NCI-H187 treated with DMSO at 0.1 percent for 48 hours (cell line): ENCODE measurements around the gene CACNA1D.

Experiments used
- DNase-seq: peaks from one replicate; lab custom pipeline; 2025; lab: John Stamatoyannopoulos, UW

CACNA1D gene

DNA sequence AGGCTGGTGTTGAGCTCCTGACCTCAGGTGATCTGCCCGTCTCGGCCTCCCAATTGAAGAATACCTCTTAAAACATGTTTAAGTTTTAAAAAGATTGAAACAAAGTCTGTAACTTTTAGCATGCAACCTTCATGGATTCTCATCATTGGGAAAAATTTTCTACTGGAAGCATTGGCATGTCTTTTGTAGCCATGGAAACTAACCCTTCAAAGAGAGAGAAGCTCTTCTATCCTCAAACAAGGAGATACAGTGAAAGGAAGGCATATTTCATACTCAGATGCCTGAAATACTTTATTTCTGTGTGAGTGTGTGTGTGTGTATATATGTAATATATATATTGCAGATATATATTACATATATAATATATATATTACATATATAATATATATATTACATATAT, 196.9 kb downstream of the CACNA1D start:
- no peak for DNase-seq

DNA sequence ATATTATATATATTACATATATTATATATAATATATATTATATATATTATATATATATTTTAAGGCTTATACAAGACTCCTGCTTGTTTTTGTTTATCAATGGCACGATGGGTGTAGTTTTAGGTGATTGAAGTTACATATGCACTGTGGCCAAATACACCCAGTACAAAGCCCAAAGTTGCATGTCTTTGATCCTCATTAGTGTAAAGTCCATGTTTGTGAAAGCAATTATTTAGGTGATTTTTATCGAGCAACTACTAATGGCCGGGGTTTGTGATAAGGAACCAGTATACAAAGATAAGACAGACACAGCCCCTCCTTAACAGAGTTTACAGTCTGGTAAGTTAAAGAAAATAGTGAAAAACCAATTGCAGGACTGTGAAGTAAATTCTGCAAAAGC, 197.5 kb downstream of the CACNA1D start:
- DNase-seq: no peak

DNA sequence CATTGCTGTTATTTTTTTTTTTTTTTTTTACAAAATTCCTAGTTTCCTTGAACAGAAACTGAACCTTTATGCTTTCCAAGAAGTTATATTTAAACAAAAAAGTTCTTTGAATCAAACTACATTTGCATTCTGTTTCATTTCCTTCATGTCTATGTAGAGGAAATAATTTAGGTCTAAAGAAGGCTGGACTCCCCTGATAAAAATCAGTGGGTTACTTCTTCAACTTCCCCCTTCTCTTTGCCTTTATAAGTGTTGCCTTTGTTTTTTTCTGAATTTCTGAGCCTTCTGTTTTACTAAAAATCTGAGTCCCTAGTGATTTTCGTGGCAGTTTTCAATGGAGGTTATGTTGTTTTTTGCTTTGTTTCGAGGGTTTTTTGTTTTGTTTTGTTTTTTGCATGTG, 199.0 kb downstream of the CACNA1D start:
- no peak for DNase-seq

DNA sequence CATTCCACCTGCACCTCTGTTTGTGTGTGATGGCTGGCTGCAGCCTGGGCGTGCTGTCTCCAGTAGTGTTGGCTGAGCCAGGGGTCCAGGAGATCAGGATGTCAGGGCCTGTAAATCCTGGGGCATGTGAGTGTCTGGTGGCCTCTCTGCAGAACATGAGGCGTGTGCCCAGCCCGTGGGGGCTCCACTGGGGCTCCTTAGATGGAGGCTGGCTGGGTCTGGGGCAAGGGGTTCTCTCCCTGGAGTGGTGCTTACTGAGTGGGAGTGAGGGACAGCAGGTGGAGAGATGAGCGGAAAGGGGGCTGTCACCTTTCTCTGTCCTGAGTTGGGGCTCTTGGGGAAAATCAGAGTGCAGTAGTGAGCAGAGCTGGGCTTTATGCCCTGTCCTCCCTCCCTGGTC, 199.6 kb downstream of the CACNA1D start:
- DNase-seq: no peak

DNA sequence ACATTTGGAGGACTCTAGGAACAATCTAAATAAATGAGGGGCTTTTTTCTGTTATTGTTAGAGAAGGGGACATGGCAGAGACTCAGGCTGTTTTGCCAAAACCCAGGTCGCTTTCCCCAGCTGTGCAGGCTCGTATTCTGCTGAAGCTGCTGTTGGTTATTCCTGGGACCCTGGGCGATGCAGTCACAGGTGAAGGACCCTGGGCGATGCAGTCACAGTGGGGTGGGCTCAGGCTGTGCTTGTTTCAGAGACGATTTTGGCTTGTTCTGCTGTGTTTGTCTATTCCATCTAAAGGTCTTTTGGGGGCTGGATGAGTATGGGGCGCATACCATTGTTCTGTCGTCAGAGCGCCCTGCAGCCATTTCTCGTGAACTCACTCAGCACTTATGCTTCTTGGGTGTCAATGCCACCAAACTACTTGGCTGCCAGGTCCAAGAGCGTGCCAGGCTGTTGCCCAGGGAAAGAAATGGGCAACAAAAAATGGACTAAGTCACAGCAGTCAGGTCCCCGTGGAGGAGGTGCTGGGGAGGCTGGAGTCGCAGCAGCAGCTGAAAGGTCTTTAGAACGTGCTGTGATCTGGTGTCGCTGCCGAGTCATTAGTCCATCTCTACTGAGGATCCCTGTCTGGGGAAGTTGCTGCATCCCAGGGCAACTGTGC, 200.4 kb downstream of the CACNA1D start:
- no peak for DNase-seq

DNA sequence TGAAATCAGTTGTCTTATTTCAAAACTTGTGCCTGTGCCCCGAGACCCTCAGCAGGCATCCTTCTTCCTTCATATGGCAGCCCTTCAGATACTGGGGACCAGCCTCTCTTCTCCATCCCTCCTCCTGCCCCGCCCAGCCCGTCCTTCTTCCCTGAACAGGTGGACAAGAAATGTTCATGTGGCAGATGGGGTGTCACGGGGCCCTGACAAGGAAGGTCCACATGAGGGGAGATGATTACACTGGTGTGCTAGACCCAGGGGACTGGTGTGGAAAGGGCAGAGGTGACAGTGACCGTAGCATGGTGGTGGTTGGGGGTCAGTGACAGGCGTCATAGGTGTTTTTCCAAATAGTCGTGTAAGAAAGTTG, 200.9 kb downstream of the CACNA1D start:
- DNase-seq: no peak

DNA sequence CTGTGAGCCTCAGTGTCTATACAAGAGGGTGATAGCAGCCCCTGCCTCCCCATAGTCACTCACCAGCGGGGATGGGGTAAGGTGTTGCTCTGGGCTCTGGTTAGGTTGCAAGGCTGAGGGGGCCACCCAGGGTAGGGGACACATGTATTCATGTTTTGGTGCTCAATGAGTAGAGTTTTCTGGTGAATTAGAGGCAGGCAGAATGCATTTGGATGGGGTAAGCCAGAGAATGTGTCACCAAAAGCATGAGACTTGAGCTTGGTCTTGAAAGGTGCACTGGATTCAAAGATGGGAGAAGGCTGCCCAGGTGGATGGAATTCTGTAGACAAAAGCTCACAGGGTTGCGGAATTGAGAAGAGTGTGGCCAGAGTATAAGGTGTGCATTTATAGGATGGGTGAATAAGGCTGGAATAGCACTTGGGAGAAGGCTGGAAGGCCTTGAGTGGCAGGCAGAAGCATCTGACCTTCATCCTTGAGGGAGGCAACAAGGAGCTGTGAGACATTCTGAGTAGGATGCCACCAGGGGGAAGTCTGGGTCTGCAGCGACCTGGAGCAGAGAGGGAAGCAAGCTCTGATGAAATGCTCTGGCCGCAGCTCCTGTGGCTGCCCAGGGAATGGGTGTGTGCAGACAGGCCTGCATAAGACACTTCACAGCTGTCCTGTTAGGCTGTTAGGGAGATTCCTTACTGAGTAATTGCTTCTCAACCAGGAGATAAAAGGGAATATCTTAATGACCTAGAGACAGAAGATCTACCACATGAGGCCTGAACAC, 202.2 kb downstream of the CACNA1D start:
- no peak for DNase-seq

DNA sequence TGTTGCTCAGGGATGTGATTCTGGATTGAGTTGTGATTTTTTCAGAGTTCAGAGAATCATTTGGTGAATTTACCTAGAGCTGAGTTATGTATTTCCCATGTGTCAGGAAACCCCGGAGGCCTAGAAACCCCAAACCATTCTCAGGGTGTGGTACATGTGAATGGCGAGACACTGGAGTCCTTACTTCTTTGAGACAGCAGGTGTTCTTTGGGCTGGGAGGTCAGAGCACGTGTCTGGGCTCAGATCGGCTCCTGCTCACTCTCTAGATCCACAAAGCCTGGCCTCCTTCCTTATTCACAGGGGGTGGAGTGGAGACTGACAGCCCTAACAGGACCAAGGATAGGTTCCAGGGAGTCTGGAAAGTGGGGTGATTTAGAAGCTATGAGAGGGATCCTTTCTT, 206.0 kb downstream of the CACNA1D start:
- no peak for DNase-seq

DNA sequence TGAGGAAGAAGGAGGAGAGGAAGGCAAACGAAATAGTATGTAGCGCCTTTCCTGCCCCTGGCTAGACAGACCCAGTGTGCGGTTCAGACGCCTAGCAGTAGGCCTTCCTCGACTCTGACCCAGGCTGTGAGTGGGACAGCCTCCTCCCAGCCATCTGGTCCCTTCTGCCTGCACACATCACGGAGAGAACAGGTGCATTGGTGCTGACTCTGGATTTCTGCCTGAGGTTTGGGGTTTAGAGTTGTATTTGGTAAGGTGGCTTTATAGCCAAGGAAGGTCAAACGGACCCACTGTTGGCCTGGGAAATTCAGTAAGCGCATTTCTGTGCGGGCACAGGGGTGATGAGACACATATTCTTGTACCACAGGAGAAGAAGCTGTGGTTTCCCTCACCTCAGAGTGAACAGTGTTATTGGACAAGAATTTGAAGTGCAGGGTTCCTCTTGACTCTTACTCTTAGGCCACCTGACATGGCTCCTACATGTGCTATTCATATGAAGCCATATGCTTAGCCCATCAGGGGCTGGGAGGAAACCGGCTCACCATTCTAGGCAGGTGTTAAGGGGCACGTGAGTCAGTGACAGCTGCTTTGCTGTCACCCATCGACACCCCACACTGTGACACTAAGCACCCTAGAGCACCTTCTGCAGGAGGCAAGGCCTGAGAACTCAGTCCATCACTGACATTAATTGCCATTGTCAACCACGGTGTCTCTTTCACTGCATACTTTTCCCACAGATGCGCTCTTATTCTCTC, 208.5 kb downstream of the CACNA1D start:
- DNase-seq: no peak

DNA sequence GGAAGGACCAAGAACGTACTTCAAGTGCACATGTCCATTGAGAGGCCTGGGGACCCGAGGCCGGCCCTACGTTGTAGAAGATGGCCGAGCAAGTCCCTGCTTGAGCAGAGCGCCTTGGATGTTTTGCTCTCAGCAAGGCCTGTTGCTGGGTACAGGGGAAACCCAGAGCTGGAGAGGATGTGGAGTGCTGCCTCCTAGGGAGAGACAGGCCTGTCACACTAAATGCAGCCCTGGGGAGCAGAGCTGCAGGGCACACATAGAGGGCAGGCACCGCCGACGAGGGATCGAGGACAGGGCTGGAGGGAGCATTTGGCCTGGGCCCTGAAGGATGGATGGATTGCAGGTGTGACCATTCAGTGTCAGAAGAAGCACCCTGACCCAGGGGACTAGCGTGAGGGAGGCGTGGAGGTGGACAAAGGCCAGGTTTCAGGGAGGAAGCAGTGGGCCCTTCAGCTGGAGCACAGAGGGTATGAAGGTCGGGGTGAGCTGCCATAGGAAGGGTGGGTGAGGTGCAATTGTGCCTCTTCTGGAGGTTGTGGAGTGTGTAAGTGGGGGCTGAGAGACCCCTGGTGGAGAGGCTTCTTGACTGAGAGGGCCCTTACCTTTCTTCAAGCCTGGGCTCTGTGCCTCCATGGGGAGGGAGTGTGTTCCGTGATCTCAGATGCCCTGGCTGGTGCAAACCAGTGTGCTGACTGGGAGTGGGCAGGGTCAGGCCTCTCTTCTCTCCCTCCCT, 209.4 kb downstream of the CACNA1D start:
- DNase-seq: no peak

DNA sequence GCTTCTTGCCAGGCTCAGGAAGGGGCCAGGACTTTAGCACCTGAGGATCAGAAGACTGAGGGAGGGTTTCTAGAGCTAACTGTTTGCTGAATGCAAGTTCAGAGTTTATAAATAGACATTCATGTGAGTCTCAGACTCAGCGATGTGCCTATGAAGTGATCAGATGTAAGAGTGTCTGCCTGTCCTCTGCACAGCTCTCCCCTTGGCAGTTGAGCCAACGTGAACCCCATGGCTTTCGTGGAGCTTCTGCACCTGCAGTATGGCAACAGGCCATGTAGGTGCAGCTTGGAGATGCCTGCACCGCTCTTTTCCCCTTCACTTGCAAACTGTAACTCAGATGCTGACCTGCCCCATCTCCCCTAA, 209.9 kb downstream of the CACNA1D start:
- DNase-seq: no peak

DNA sequence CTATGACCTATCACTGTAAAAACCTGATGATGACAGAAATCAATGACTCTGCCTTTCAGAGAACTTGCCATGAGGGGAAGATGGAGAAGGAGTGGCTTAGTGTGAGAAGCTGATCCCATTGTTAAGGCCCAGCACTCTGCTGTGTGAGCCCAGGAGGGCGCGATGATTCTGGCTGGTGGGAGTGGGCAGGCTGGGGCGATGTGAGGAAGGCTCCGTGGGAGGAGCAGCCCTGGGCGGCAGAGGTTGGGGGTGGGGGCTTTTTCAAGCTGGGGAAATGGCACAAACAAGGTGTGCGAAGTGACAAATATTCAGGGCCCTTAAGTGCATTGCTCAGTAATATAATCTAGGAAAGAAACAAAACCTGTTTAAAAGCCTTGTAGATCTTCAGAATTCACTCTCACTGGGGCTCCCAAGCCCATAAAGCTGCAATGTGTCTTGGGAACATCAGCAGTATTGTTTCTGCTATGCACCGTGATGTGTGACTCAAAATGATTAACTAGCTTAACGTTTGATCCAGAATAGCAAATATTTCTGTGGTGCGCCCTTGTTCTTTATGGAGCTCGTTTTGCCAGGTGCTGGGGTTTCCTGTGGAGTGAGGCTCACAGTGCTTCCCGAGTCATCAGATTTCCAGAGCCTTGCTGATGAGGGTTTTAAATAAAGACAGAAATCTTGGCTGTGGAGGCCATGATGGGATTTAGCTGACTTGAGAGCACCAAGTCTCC, 210.8 kb downstream of the CACNA1D start:
- no peak for DNase-seq

DNA sequence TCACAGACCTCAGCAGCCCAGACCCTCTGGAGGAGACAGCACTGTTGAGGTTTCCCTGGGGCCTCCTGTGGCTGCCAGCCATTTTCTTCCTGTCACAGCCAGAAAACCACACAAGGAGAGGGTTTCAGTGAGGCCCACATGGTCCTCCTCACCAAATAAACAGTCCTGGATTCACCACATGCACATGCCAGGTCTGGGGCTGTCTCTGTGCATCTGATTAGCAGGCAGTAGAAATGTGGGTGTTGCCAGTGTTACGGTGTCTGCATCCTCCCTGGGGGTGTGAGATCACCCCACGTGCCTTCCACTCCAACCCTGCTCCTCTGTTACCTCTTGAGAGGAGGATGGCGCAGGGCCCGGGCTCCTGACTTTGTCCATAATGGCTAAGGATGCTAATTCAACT, 211.4 kb downstream of the CACNA1D start:
- peak; percentile 15 for DNase-seq

DNA sequence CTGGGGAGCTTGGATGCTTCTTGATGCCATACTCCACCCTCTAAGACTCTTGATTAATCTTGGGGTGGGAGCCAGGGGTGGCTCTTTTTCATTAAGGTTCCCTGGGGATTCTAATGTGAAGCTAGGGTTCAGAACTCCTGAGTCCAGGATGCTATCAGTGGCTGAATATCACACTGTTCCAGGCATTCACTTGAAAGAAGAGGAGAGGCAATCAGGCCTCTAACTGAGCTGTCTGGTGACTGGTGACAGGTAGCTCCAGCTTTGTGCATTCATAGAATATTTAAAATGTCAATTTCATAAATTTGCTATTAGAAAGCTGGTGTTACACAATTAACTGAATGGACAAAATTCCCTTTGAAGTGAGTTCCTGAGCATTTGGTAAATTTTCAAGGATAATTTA, 212.8 kb downstream of the CACNA1D start:
- DNase-seq: no peak

DNA sequence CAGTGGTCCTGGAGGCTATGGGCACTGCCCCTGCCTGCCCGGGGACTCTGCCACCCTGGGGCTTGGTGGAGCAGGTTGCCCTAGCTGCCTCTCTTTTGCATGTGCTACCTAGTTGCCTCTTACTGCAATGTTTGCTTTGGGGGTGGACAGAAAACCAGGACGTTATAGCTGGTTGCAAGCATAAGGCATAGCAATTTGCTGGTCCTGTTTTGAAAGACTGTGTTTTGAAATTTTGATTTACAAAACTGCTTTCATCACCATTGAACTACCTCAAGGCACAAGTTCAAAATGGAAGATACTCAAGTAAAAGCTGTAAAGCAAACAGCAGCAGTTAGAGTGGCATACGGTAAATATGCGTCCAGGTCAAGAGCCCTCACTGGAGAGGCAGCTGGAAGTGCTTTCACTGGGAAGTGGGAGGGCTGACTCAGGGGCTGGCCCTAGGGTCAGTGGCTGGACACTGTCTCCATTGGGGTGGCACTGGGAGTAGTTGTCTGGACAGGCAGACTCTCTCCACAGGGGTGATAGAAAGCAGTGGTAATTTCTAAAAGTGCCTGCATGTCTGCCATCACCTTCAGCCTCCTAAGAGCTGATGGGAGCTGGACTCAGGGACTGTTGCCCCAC, 213.7 kb downstream of the CACNA1D start:
- peak; percentile 5 for DNase-seq

DNA sequence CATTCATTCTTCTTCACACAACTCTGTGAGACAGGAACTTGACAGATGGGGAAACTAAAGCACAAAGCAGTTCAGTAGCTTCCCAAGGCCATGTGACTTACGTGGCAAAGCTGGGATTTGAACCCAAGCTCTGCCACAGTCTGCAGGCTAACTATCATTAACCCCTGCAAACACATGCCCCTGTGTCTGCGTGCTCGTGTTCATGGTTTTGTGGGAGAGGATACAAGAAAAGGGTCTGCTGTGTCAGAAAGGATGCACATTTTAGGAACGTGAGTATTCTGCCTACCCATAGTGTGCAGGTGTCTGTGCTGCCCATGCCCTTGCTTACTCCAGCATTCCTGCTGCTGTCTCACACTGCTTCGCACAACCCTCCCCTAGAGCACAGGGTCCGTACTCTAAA, 214.8 kb downstream of the CACNA1D start:
- DNase-seq: no peak

DNA sequence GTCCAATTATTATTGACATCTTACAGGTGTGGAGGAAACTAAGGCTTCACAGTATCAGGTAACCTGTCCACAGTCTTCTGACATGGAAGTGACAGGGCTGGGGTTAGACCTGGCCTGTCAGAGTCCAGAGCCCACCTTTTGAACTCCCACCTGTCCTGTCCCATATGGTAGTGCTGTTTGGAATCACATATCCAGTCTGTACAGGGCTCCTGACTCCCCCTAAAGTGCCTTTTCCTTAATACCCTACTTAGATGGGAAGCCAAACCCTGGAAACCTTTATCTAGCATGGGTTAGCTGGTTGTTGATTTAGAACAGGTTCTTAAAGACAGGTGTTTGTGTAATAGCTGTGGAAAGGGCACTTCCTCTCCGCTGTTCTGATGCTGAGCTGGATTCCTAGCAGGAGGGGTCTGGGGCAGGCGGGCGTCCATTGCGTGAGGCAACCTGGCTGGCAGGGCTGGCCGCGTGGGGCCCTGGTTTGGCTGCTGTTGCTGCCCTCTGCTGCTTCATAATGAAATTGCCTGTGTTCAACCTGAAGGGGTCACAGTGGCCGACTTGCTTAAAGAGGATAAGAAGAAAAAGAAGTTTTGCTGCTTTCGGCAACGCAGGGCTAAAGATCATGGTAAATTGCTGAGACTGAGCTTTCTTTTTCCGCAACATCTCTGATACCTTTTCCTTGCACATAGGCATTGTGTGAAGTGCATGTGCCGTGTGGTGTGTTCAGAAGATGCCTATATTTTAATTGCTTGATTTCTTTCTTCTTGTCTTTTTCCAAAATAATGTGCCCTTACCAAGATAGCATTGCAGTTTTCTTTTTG, 215.7 kb downstream of the CACNA1D start:
- DNase-seq: no peak

DNA sequence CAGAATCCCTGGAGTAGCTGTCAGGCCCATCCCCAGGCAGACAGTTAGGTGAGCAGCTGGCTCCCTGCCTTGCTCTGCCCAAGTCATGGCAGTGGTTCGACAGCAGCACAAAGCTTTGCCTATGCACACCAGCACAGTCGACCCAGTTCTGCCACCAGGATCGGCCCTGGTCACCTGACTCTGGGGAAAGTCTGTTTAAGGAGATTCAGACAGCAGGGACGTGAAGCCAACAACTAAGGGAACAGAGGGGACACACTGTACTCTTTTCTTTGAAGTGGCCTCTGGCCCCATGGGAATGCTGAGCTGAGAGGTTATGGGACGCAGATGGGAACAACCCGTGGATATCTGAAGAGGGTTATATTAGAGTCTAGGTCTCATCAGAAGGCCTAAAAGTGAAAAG, 217.0 kb downstream of the CACNA1D start:
- DNase-seq: no peak

DNA sequence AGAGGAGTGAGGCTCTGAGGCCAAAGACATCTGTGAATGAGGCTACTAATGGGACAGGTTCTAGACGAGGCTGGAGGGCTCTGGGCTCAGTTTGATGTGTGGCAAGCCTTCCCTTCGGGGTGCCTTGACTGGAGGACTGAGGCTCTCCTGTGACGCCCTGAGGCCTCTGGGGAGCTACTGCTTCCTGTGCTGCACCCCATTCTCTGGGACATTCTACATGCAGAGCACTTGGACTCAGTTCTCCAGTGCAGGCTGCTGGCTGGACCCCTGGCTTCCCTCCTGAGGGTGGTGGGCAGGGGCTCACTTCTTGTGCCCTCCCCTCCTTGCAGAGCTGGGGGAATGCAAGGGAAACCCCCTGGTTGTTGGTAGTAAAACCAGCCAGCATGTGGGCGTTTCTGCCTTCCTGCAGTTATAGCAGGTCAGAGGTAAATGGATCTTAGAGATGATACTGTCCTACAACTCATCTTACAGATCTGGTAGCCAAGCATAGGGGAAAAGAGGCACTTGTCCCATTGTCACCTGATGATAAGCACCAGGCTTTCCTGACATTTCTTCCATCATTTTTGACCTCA, 218.5 kb downstream of the CACNA1D start:
- DNase-seq: no peak

DNA sequence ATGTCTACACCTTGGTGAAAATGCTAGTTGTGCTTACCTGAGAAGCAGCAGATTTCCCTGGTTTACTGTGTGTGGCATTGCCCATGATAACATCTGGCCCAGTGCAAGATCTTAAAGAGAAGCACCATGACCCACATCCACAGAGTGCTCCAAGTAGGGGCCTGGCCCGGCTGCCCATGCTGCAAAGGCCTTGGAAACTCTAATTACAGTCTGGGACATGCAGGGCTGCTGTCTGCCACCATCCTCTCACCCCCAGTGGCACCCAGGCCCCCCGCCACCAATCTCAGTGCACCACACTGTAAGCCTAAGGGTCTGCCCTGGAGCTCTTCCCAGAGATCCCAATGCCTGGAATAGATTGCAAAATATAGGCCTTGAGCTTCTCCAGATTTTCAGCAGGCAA, 219.2 kb downstream of the CACNA1D start:
- no peak for DNase-seq
